ENCODE results near the gene HTR2B. TPM values are rescaled to one million over a fixed set of nuclear protein-coding genes. Genes with fewer than 3 reads are reported as not detected.

The HTR2B gene
- total and polyA plus RNA-seq, 2 of the 13 experiments (the other 11 are each of a cell fraction or from before 2014, with no cell fraction given): 0.08 TPM; not detected in 1

DNA sequence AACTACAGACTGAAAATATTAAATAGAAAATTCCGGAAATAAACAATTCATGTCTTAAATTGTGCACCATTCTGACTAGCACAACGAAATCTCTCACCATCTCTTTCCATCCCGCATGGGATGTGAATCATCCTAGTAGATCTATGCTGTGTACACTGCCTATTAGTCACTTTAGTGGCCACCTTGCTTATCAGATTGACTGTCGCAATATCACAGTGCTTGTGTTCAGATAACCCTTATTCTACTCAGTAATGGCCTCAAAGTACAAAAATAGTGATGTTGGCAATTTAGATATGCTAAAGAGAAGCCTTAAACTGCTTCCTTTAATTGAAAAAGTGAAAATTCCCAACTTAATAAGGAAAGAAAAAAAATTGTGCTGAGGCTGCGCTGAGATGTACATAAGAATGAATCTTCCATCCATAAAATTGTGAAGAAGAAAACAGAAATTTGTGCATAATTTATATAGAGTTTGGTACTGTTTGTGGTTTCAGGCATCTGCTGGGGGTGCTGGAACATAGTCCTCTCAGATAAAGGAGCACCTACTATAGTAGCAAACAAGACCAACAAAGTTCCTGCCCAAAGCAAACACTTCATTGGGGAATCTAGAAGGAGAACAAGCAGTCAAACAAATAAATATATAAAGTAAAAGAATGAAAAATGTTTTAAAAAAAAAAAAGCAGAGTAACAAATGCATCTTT, 56.2 kb downstream of the HTR2B start (continued):
- TF ChIP-seq SMAD3 (CRISPR knock-in tag; IDR thresholded peaks at IDR 0.05): 0 out of 2 replicates have a peak, but pooled peaks have one; percentile 28
- 0 out of 2 replicates have a peak, but pooled peaks have one; percentile 40 for TF ChIP-seq RARA (CRISPR knock-in tag; IDR thresholded peaks at IDR 0.05)
- TF ChIP-seq, protein P1, sequence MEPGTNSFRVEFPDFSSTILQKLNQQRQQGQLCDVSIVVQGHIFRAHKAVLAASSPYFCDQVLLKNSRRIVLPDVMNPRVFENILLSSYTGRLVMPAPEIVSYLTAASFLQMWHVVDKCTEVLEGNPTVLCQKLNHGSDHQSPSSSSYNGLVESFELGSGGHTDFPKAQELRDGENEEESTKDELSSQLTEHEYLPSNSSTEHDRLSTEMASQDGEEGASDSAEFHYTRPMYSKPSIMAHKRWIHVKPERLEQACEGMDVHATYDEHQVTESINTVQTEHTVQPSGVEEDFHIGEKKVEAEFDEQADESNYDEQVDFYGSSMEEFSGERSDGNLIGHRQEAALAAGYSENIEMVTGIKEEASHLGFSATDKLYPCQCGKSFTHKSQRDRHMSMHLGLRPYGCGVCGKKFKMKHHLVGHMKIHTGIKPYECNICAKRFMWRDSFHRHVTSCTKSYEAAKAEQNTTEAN (CRISPR knock-in tag; conservative IDR thresholded peaks at IDR 0.05): 0 out of 2 replicates have a peak, but pooled peaks have one; percentile 36
- TF ChIP-seq FOXP1 (IDR thresholded peaks at IDR 0.05): no peak
- TF ChIP-seq FOXP1 (CRISPR knock-in tag; IDR thresholded peaks at IDR 0.05): peak; percentile 66; the same call in 1 of the 2 replicates
- TF ChIP-seq PHF21A (CRISPR knock-in tag; IDR thresholded peaks at IDR 0.05): no peak
- no peak for TF ChIP-seq MBNL3 (CRISPR knock-in tag; conservative IDR thresholded peaks at IDR 0.05)
- TF ChIP-seq ZNF841 (CRISPR knock-in tag; IDR thresholded peaks at IDR 0.05; ENCODE audit: borderline replicate concordance): no peak
- peak; percentile 96 for TF ChIP-seq FOXA3 (CRISPR knock-in tag; IDR thresholded peaks at IDR 0.05)
- TF ChIP-seq, protein P2, sequence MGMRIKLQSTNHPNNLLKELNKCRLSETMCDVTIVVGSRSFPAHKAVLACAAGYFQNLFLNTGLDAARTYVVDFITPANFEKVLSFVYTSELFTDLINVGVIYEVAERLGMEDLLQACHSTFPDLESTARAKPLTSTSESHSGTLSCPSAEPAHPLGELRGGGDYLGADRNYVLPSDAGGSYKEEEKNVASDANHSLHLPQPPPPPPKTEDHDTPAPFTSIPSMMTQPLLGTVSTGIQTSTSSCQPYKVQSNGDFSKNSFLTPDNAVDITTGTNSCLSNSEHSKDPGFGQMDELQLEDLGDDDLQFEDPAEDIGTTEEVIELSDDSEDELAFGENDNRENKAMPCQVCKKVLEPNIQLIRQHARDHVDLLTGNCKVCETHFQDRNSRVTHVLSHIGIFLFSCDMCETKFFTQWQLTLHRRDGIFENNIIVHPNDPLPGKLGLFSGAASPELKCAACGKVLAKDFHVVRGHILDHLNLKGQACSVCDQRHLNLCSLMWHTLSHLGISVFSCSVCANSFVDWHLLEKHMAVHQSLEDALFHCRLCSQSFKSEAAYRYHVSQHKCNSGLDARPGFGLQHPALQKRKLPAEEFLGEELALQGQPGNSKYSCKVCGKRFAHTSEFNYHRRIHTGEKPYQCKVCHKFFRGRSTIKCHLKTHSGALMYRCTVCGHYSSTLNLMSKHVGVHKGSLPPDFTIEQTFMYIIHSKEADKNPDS (CRISPR knock-in tag; IDR thresholded peaks at IDR 0.05): no peak
- TF ChIP-seq HNF4A (CRISPR knock-in tag; IDR thresholded peaks at IDR 0.05): peak; percentile 39
- peak; percentile 59; the same call in 1 of the 2 replicates for TF ChIP-seq HMG20A (CRISPR knock-in tag; IDR thresholded peaks at IDR 0.05; ENCODE audit: borderline replicate concordance)
- TF ChIP-seq ZNF780A (CRISPR knock-in tag; IDR thresholded peaks at IDR 0.05): no peak
- TF ChIP-seq, protein P3, sequence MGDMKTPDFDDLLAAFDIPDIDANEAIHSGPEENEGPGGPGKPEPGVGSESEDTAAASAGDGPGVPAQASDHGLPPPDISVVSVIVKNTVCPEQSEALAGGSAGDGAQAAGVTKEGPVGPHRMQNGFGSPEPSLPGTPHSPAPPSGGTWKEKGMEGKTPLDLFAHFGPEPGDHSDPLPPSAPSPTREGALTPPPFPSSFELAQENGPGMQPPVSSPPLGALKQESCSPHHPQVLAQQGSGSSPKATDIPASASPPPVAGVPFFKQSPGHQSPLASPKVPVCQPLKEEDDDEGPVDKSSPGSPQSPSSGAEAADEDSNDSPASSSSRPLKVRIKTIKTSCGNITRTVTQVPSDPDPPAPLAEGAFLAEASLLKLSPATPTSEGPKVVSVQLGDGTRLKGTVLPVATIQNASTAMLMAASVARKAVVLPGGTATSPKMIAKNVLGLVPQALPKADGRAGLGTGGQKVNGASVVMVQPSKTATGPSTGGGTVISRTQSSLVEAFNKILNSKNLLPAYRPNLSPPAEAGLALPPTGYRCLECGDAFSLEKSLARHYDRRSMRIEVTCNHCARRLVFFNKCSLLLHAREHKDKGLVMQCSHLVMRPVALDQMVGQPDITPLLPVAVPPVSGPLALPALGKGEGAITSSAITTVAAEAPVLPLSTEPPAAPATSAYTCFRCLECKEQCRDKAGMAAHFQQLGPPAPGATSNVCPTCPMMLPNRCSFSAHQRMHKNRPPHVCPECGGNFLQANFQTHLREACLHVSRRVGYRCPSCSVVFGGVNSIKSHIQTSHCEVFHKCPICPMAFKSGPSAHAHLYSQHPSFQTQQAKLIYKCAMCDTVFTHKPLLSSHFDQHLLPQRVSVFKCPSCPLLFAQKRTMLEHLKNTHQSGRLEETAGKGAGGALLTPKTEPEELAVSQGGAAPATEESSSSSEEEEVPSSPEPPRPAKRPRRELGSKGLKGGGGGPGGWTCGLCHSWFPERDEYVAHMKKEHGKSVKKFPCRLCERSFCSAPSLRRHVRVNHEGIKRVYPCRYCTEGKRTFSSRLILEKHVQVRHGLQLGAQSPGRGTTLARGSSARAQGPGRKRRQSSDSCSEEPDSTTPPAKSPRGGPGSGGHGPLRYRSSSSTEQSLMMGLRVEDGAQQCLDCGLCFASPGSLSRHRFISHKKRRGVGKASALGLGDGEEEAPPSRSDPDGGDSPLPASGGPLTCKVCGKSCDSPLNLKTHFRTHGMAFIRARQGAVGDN (CRISPR knock-in tag; IDR thresholded peaks at IDR 0.05): no peak
- TF ChIP-seq, protein P4, sequence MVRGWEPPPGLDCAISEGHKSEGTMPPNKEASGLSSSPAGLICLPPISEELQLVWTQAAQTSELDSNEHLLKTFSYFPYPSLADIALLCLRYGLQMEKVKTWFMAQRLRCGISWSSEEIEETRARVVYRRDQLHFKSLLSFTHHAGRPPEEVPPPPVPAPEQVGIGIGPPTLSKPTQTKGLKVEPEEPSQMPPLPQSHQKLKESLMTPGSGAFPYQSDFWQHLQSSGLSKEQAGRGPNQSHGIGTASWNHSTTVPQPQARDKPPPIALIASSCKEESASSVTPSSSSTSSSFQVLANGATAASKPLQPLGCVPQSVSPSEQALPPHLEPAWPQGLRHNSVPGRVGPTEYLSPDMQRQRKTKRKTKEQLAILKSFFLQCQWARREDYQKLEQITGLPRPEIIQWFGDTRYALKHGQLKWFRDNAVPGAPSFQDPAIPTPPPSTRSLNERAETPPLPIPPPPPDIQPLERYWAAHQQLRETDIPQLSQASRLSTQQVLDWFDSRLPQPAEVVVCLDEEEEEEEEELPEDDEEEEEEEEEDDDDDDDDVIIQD (CRISPR knock-in tag; IDR thresholded peaks at IDR 0.05; ENCODE audit: low read depth): peak; percentile 51; the same call in 1 of the 2 replicates
- 0 out of 2 replicates have a peak, but pooled peaks have one; percentile 33 for TF ChIP-seq NCOA2 (CRISPR knock-in tag; IDR thresholded peaks at IDR 0.05)
- TF ChIP-seq ZNF724P (CRISPR knock-in tag; IDR thresholded peaks at IDR 0.05; ENCODE audit: borderline replicate concordance): no peak
- TF ChIP-seq, protein P5, sequence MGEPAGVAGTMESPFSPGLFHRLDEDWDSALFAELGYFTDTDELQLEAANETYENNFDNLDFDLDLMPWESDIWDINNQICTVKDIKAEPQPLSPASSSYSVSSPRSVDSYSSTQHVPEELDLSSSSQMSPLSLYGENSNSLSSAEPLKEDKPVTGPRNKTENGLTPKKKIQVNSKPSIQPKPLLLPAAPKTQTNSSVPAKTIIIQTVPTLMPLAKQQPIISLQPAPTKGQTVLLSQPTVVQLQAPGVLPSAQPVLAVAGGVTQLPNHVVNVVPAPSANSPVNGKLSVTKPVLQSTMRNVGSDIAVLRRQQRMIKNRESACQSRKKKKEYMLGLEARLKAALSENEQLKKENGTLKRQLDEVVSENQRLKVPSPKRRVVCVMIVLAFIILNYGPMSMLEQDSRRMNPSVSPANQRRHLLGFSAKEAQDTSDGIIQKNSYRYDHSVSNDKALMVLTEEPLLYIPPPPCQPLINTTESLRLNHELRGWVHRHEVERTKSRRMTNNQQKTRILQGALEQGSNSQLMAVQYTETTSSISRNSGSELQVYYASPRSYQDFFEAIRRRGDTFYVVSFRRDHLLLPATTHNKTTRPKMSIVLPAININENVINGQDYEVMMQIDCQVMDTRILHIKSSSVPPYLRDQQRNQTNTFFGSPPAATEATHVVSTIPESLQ (CRISPR knock-in tag; conservative IDR thresholded peaks at IDR 0.05): no peak
- 0 out of 2 replicates have a peak, but pooled peaks have one; percentile 31 for TF ChIP-seq RCOR2 (CRISPR knock-in tag; IDR thresholded peaks at IDR 0.05)

Data from HepG2 (cell line).